HG03457 (cell line): Measurements from ENCODE around the gene MTMR3.

Experiments
- ATAC-seq: cut with Tn5 transposase; IDR thresholded peaks from one replicate; pipeline ENCODE4 v1.9.1; 2021; ENCODE audit warnings: moderate number of reproducible peaks; ENCODE audit not compliant: unreplicated experiment

MTMR3 gene

GRCh38 chr22:29867851-29868250, 15.1 kb upstream of the MTMR3 start:
- ATAC-seq: no peak

GRCh38 chr22:29870574-29870973, 12.4 kb upstream of the MTMR3 start:
- no peak for ATAC-seq

GRCh38 chr22:29871684-29872083, 11.3 kb upstream of the MTMR3 start:
- no peak for ATAC-seq

- ATAC-seq: no peak
These were observed 10.7 kb upstream of the MTMR3 start for GRCh38 chr22:29872144-29872893.

- ATAC-seq: no peak
These were observed 10.0 kb upstream of the MTMR3 start for GRCh38 chr22:29872989-29873388.

GRCh38 chr22:29873943-29874342, 9.0 kb upstream of the MTMR3 start:
- no peak for ATAC-seq

DNA sequence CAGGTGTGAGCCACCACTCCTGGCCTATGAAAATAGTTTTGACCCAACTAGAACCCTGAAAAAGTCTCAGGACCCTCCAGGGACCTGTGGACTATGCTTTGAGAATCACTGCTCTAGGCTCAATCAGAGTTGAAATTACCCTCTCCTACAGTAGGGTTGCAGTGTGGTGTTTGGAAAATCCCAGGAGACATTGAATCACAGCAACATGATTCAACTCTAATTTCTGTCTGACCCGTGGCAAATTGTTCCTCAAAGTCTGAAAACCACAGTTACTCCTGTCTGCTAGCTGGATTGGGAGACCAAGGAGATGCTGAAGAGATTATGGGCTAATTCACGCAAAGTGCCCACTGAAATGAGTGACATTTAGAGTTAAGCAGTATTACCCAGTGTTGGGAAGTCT, 5.4 kb upstream of the MTMR3 start:
- ATAC-seq: no peak

DNA sequence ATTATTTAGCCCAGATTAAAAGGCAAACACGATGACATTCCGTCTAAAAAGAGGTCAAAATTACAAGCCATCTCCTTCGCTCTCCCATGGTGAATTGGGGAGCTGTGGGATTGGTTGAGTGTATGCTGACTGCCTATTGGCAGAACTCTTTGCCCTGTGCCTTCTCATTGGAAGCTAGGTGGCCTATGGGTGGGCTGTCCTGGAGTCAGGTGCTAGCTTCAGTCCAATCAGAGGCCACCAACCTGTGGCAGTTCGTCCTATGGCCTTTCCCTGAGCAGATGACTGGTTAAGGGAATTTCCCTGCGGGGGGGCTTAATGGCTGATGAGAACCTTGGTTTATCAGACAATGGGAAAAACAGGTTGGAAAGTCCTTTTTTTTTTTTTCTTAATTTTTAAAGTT, 3.2 kb upstream of the MTMR3 start:
- ATAC-seq: no peak

DNA sequence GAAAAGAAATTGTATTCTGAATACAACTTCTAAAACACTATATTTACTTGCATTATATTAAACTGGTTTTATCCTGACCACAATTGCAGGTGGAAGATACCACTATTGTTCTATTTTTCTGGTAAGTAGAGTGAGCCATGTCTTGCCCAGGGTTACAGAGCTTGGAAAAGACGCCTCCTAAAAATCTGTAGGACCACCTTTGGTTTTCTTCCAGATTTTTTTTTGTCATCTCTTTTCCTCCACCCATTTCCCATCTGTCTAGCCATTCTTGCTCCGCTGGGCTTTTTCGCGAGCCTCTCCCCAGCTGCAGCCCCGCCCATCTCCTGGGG, 294 bp upstream of the MTMR3 start:
- no peak for ATAC-seq

- no peak for ATAC-seq
These were observed 762 bp downstream of the MTMR3 start for GRCh38 chr22:29883775-29884097.

DNA sequence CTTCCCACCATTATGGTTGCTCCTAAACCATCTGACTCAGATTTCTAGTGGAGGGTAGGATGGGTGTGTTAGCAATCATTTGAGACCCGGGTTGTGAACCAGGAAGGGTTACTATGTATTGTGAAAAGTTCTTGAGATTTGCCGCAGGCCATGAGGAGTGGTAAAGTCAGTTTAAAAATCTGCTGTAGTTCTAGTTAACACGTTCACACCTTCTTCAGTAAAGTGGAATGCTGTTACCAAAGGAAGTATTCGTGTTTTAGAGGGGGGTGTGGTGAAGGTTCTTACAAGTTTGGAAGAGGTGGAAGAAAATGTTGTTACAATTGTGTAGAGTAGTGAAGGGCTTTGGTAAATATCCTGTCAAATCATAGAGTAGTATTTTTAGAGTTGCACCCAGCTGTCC, 2.6 kb downstream of the MTMR3 start:
- ATAC-seq: no peak

DNA sequence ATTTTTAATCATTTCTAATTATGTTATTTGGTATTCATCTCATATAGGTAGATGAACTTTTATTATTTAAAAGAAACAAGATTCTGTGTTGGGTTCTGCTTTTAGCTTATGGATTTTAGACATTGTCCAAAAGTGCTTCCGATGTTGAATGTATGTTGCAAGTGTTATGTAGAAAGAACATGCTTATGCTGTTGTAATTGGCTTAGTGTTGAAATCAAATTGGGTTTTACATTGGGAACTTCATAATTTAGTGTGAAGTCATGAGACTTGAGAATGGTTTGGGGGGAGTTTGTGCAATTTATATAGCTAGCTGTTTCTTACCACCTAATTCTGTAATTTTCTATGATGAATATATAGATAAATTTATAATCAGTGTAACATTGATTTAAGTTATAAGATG, 3.6 kb downstream of the MTMR3 start:
- ATAC-seq: no peak

GRCh38 chr22:29887358-29887757, 4.4 kb downstream of the MTMR3 start:
- no peak for ATAC-seq

GRCh38 chr22:29890760-29891159, 7.8 kb downstream of the MTMR3 start:
- no peak for ATAC-seq

GRCh38 chr22:29892315-29893156, 9.6 kb downstream of the MTMR3 start:
- ATAC-seq: no peak

- ATAC-seq: no peak
These were observed 18.4 kb downstream of the MTMR3 start for GRCh38 chr22:29901354-29901753.

DNA sequence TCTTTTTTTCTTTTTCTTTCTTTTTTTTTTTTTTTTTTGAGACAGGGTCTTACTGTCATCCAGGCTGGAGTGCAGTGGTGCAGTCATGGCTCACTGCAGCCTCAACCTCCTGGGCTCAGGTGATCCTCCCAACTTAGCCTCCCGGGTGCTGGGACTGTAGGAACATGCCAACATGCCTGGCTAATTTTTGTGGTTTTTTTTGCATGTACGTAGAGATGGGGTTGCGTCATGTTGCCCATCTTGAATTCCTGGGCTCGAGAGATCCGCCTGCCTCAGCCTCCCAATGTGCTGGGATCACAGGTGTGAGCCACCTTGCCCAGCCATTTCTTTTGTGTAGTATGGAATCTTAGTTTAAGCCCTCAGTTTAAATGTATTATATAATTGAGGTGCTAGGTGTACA, 20.4 kb downstream of the MTMR3 start:
- ATAC-seq: no peak

- no peak for ATAC-seq
These were observed 21.0 kb downstream of the MTMR3 start for GRCh38 chr22:29904020-29904419.

GRCh38 chr22:29907753-29908515, 25.0 kb downstream of the MTMR3 start:
- no peak for ATAC-seq

GRCh38 chr22:29912141-29912540, 29.2 kb downstream of the MTMR3 start:
- no peak for ATAC-seq

DNA sequence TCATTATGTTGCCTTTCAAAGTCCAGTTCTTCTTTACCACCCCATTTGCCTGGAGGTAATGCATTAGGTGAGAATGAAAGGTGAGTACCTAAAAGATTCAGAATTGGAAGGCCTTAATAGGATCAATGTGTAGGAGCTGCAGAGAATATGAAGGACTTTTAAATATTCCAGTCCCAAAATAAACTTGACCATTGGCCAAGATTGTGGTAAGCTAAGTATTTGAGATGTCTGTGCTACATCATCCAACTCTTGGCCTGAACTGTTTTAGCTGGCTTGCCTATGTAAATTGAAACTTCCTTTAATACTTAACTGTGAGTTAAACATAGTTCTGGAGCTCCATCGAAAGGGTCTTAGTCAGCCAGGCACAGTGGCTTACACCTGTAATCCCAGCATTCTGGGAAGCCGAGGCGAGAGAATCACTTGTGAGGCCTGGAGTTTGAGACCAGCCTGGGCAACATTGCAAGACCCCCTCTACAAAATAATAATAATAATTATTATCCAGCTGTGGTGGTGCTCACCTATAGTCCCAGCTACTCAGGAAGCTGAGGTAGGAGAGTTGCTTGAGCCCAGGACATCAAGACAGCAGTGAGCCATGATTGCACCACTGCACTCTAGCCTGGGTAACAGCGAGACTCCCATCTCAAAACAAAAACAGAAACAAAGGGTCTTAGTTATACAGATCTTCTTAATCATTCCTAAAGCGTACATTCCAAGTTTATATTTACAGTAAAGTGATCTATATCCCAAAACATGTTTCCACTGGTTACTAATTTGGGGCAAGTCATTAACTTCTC, 29.8 kb downstream of the MTMR3 start:
- ATAC-seq: no peak
